Astrocyte of the spinal cord (primary cell): Measurements from ENCODE around the gene SLC5A11.

Experiments
- DNase-seq: peaks from one replicate; pipeline ENCODE4 v3.0.0; 2011; ENCODE audit warnings: low read depth, low spot score
- H3K4me3 ChIP-seq: 2 replicates; pipeline ENCODE4 v1.5.1; 2011; ENCODE audit warnings: low read depth, mild to moderate bottlenecking, low read length, moderate library complexity
- in situ Hi-C: cut with HindIII; loops from 2 replicates; pipeline ENCODE4 v1.10.0; 2017; ENCODE audit warnings: low sequenced_read_pairs
- TF ChIP-seq, protein P1 (sequence below): IDR thresholded peaks from 2 replicates; pipeline ENCODE4 v1.5.1; 2012; ENCODE audit warnings: low read depth, mild to moderate bottlenecking, low read length, inconsistent platforms

The SLC5A11 gene

DNA sequence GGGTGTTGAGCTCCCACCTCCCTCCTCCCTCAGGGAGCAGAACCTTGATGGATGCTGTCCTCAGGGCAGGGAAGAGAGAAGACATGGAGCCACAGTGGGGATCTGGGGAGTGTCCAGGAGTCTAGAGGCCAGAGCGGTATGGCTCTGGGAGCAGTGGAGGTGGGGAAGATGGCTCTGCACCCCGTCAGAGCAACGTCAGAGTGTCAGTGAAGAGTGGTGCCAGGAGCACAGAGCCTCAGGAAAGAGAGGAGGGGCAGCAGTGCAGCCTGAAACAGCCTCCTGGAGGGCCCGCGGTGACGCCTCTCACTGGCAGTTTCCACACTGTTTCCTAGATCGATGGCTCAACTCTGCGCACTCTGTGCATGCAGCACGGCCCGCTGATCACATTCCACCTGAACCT lies 23.2 kb upstream of the SLC5A11 start:
- in situ Hi-C loops: no loop called here
- no peak overlapping the region for H3K4me3 ChIP-seq
- TF ChIP-seq, protein P1, sequence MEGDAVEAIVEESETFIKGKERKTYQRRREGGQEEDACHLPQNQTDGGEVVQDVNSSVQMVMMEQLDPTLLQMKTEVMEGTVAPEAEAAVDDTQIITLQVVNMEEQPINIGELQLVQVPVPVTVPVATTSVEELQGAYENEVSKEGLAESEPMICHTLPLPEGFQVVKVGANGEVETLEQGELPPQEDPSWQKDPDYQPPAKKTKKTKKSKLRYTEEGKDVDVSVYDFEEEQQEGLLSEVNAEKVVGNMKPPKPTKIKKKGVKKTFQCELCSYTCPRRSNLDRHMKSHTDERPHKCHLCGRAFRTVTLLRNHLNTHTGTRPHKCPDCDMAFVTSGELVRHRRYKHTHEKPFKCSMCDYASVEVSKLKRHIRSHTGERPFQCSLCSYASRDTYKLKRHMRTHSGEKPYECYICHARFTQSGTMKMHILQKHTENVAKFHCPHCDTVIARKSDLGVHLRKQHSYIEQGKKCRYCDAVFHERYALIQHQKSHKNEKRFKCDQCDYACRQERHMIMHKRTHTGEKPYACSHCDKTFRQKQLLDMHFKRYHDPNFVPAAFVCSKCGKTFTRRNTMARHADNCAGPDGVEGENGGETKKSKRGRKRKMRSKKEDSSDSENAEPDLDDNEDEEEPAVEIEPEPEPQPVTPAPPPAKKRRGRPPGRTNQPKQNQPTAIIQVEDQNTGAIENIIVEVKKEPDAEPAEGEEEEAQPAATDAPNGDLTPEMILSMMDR: no peak
- DNase-seq: no peak

DNA sequence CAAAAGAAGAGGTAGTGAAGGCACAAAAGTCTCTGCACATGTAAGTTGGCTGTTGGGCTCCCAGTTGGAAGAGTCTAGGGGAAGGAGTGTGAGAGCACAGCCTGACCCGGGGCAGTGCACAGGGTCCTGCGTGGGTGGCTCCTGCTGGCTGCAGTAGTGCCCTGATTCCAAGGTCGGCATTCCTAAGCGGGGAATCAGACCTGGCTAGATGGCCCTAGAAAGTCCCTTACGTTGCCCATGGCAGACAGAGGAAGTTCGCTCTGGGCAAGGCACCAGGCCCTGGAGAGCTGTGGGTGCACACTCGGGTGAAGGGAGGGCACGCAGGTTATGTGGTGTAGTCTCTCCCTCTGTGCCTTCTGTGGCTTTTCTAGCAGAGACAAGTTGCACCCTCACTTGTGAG lies 22.8 kb upstream of the SLC5A11 start:
- no peak for DNase-seq
- no peak overlapping the region for H3K4me3 ChIP-seq
- in situ Hi-C loops: no loop called here
- TF ChIP-seq, protein P1: no peak

DNA sequence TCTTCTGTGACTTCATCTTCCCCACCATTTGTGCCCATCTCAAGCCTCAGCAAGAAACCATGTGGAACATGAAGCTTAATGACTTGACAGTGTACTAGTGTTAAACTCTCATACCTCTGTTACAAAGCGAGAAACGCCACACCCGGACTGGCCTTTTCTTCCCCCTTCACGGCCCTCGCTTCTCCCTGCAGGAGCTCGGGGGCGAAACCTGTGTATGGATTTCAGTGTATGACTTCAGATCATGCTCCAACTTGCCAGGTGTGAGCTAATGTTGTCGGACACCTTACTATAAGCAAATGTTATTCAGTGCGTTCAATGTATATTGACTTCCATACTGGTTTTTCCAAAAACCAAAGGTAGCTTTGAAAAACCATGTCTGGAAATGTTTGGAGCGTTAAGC lies 20.1 kb upstream of the SLC5A11 start:
- no peak for DNase-seq
- in situ Hi-C loops: no loop called here
- TF ChIP-seq, protein P1: no peak
- H3K4me3 ChIP-seq: no peak overlapping the region

DNA sequence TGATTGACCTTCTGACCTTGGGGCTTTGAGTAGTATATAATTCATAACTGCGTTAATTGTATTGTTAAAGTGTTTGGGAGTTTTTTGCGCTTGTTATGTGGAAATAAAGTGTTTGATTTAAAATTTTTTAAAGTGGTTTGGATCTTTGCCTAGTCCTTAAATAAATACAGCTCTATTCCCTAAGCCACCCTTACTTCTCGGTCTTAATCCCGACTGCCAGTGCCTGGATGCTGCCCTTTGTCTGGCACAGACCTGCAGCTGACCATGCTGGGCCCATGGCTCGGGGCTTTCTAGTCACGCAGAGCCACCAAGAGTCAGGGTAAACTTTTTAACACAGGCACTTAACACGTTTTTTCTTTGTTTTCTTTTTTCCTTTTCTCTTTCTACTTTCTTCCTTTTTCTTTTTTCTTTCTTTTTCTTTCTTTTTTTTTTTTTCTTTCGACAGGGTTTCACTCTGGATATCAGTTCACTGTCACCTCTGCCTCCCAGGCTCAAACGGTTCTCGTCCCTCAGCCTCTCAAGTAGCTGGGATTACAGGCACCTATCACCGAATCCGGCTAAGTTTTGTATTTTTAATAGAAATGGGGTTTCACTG lies 19.6 kb upstream of the SLC5A11 start:
- no peak overlapping the region for H3K4me3 ChIP-seq
- TF ChIP-seq, protein P1: no peak
- no peak for DNase-seq
- in situ Hi-C loops: no loop called here

DNA sequence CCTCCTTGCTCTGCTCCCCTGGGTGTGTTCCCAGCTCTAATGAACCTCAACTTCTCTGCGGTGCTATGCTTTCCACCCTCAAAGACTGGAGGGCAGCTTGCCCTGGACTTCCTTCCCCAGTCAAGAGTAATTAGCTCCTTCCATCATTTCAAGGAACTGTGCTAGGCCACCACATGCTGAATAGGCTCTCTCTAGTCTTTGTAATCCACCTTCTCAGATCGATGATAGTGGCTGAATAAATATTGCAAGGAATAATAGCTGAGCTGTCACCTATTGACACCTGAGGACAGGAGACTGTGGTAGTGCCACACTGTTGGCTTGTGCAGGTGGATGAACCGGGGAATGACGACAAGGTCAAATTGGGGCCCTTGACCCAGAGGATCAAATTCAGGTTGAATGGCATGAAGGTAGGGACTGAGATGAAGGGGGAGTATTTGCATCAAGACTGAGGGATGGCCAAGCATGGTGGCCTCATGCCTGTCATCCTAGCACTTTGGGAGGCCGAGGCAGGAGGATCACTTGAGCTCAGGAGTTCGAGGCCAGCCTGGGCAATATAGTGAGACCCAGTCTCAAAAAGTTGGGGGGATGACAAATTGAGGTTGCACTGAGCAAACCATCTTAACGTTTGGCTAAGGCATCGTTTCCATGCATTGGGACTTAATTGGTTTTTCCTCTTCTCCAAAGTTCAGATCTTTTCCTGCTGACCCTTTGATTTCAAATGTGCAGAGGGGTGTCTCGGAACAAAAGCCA lies 18.8 kb upstream of the SLC5A11 start:
- in situ Hi-C loops: no loop called here
- no peak for DNase-seq

DNA sequence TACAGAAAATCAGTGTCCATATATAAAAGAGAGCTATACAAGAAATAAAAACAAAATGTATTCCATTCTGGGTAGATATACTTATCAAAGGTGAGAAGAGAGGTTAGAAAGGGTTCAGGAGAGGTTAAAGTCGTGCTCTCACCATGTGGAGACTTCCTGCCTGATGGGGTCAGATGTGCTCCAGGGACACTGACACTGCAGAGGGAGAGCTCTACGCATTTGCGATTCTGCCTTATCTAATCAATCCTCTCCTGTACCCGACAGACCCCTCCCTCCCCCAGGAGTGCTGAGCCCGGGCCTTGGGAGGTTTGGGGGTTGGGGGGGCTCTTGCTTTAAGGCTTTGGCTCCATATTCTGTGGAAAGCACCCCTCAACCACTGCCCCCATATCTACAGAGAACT lies 16.6 kb upstream of the SLC5A11 start:
- DNase-seq: no peak
- in situ Hi-C loops: no loop called here
- TF ChIP-seq, protein P1: no peak
- H3K4me3 ChIP-seq: no peak overlapping the region

More for the DNA sequence above, 18.8 kb upstream of the SLC5A11 start:
- TF ChIP-seq, protein P1: no peak
- H3K4me3 ChIP-seq: no peak overlapping the region
